NCI-H1417 treated with DMSO at 0.1 percent for 48 hours (cell line): Measurements from ENCODE around the gene CNN2.

ENCODE experiments used
- DNase-seq: peaks from one replicate; lab custom pipeline; 2025; lab: John Stamatoyannopoulos, UW

CNN2 gene

DNA sequence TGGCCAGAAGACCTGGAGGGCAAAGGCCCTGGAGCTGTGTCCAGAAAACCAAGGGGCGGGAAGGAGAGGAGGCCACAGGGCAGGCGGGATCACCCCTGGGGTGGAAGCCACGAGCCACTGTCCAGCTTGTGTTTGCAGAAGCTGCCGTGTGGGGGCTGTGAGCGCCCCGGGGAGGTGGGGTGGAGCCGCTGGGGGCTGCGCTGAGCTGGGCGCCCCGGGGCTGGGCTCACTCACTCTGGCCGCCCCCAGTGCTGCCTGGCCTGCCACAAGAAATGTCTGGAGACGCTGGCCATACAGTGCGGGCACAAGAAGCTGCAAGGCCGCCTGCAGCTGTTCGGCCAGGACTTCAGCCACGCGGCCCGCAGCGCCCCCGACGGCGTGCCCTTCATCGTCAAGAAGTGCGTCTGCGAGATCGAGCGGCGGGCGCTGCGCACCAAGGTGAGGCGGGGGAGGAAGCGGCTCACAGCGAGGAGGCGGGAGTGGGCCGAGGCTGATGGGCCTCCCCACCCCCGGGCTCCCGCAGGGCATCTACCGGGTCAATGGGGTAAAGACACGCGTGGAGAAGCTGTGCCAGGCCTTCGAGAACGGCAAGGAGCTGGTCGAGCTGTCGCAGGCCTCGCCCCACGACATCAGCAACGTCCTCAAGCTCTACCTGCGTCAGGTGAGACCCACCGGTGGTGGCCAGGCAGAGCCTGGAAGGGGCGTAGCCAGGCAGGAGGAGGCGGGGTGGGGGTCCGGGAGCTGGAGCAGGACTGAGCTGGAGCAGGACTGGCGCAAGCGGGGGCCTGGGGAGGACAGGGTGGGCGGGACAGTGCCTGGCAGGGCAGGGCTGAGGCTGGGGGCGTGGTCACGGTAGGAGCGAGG, 55.1 kb downstream of the CNN2 start:
- DNase-seq = no peak

DNA sequence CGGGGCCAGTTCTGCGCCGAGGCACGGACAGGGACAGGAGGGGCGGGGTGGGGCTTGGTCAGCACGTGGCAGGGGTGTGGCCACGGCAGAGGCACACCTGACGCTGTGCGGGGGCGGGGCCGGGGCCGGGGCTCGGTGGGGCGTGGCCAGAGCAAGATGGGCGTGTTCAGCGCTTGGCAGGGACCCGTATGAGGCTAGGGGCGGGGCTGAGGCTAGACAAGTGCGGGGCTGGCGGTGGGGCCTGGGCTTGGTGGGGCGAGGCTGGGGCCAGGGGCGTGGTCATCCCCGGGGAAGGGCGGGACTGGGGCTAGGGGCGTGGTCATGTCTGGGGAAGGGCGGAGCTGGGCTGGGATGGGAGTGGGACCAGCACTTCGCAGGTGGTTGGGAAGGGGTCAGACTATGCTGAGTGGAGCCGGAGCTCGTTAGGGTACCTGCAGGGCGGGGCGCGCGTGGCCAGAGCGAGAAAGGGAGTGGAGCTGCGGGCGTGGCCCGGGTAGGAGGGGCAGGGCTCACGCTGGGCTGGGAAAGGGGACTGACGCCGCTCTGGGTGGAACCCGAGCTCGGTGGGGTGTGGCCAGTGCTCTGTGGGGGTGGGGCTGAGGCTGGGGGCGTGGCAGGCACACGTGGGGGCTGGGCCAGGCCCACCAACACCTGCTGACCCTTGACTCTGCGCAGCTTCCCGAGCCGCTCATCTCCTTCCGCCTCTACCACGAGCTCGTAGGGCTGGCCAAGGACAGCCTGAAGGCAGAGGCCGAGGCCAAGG, 55.9 kb downstream of the CNN2 start:
- DNase-seq = peak; percentile 93

DNA sequence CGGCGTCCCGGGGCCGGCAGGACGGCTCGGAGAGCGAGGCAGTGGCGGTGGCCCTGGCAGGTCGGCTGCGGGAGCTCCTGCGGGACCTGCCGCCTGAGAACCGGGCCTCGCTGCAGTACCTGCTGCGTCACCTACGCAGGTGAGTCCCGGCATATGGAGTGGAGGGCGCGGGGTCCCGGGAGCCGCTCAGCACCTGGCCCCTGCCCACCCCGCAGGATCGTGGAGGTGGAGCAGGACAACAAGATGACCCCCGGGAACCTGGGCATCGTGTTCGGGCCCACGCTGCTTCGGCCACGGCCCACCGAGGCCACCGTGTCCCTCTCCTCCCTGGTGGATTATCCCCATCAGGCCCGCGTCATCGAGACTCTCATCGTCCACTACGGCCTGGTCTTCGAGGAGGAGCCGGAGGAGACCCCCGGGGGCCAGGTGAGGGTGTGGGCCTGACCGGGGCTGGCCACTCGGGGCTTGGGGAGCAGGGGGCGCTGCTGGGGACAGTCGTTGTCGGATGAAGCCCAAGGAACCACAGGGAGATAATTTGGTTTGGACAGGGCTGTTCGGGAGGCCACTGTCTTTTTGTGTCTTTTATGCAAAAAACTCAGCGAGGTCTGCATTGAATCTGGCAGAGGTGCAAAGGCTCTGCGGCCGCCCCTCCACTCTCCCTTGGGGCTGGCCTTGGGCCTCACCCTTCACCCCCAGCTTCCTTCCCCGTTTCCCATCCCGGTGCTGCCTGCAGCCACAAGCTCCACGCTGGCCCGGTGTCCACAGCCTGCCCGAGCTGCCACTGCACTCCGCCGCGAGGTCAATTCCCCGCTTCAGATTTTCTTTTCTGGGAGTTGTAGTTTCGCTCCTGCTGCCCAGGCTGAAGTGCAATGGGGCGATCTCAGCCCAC, 56.8 kb downstream of the CNN2 start:
- DNase-seq = no peak

DNA sequence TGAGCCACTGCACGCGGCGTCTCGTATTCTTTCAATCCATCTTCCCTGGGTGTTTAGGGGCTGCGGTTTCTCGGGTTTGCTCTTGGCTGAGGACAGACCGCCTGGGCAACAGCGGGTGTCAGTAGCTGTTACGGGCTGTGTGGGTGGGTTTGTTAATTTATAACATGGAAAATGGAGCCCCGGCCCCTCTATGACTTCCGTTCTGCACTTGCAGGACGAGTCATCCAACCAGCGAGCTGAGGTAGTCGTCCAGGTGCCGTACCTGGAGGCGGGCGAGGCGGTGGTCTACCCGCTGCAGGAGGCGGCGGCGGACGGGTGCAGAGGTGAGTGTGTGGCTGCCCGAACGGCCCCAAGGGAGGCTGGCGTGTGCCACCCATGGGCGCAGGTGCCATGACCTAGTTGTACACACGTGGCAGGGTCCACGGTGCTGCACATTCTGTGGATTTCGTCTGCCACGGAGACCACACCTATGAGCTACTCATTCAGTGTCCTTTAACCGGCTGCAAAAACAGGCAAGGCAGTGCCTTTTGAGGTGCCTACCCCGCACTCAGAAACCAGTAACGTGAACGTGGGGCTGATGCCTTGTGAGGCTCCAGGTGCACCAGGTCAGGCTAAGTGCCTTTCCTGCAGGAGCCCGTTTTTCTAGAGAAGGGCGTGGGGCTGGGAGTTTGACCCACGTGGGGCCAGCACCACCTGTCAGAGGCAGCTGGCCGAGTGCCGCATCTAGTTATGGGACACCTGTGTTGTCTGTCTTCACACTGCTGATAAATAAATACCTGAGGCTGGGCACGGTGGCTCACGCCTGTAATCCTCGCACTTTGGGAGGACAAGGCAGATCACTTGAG, 57.8 kb downstream of the CNN2 start:
- no peak for DNase-seq

- no peak for DNase-seq
Observed at GRCh38 chr19:1085053-1085658, 58.7 kb downstream of the CNN2 start.

DNA sequence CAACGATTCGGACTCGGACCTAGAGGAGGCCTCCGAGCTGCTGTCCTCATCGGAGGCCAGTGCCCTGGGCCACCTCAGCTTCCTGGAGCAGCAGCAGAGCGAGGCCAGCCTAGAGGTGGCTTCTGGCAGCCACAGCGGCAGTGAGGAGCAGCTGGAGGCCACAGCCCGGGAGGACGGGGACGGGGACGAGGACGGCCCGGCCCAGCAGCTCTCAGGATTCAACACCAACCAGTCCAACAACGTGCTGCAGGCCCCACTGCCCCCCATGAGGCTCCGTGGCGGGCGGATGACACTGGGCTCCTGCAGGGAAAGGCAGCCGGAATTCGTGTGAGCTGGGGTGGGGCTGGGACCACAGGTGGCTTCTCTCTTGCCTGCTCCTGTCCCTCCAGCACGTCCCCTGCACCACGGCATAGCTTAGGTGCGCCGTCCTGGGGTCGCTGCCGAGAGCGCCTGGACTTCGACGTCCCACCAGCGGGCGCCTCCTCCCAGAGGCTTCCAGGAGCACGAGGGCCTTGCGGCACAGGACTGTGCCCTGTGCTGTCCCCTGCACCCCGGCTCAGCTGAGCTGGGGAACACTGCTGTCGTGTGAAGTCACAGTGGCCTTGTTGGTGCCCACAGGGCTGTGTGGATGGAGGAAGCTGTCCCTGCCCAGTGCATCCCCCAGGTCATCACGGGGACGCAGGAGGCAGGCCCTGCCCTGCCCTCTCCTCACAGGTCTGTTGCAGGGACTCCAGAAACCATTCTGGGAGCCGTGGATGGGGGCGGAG, 59.5 kb downstream of the CNN2 start:
- no peak for DNase-seq

DNA sequence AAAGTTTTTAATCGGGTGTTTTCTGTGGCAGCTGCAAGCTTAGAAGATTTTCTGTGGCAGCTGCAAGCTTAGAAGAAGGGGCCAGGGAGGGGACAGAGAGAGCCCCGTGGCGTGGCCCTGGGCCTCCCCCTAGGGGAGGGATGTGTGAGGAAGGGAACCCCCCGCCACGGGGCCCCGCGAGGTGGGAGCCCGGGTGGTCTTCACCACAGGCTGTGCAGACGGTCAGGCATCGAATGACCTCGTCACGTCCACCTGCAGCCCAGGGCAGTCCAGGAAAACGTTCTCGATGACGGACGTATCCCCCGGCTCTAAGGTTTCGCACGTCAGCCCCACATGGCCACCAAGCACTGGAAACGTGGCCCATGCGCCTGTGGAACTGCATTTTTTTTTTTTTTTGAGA, 60.2 kb downstream of the CNN2 start:
- DNase-seq = no peak

- DNase-seq = no peak
Observed at GRCh38 chr19:1087813-1088415, 61.5 kb downstream of the CNN2 start.

DNA sequence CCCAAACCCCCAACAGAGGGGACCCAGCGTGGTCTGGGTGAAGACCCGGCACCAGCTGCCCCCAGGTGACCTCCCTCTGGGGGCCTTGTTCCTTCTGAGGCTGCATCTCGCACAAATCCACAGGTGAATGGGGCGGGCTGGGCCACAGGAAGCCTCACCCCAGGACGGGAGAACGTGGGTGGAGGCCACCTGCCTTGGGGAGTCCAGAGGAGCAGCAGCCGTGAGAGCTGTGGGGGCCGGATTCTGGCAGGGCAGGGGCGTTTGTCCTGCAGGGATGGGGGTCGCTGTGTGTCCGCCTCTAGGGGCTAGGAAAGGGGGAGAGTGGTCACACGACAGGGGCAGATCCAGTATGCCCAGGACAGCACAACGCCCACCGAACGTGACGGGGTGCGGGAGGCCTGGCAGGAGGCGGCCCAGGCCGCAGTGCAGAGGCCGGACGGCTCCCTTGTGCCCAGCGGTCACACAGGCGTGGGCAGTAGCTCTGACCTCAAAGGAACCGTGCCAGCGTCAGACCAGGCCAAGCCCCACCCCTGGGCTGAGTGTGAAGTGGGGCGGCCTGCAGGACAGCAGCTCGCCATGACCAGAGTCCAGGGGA, 62.1 kb downstream of the CNN2 start:
- DNase-seq = no peak
